HG02571 (cell line): ENCODE results near the gene STARD10.

Source experiments
- ATAC-seq: cut with Tn5 transposase; IDR thresholded peaks from one replicate; pipeline ENCODE4 v1.9.1; 2021; ENCODE audit warnings: mild to moderate bottlenecking, moderate library complexity; ENCODE audit not compliant: unreplicated experiment

The STARD10 gene

DNA sequence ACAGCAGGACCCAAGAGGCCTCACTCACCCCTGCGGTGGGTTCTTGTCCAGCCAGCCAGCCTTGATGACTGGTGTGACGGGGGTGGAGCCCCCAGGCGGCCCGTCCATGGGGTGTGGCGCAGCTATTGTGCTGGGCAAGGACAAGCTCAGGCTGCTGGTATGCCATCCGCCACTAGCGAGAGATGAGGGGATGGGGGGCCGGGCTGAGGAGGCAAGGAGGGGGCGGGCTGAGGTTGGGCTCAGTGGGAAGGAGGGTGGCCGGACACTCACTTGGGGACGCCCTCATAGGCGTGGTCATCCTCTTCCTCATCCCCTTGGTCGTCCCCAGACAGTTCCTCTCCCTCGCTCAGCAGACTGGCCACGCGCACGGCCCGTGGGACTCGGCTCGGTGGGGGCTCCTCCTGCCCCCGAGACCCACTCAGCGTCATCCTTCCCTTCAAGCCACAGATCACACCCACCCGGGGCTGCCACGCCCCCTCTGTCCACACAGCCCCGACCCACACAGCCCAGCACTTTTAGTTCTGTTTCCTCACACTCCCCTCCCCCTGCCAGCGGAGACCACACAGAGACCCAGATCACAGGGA, 81.6 kb downstream of the STARD10 start:
- no peak for ATAC-seq

DNA sequence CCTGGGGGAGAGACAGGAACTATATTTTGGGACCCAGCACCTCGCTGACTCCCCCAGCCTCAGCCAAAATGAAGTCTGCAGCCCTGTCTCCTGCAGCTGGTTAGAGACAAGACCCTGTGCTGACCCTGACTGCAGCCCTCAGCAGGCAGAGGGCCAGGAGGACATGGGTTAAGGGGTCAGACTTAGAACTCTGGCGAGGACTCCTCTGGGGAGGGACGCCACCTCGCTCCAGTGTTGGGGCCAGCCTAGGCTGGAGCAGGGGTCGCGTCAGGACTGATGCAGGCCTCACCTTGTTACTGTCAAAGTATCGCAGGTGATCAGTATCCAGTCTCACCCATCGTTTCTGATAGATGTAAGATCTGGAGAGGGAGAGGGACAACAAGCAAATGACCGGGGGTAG, 82.7 kb downstream of the STARD10 start:
- no peak for ATAC-seq

DNA sequence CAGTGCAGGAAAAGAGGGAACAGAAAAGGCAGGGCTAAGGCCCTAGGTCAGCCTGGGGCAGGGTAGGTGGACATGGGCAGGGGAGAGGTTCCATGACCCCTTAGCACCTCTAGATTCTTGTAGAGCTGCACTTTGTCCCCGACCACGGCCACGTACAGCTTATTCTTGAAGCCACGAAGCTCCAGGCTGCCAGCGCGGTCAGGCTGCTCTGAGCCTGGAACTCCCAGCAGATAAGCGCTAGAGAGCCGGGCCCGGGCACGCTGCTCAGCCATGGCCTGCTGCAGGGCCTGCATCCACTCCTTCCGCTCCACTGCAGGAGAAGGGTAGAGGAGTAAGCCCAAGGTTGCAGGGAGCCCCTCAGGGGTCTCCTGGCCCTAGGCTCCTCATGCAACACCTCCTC, 83.6 kb downstream of the STARD10 start:
- ATAC-seq = no peak

- ATAC-seq = no peak
Observed at GRCh38 chr11:72709478-72710238, 84.2 kb downstream of the STARD10 start.

GRCh38 chr11:72707032-72707431, 86.8 kb downstream of the STARD10 start:
- ATAC-seq = no peak

- ATAC-seq = no peak
Observed at GRCh38 chr11:72706579-72706978, 87.3 kb downstream of the STARD10 start.

- no peak for ATAC-seq
Observed at GRCh38 chr11:72705442-72706365, 88.1 kb downstream of the STARD10 start.

DNA sequence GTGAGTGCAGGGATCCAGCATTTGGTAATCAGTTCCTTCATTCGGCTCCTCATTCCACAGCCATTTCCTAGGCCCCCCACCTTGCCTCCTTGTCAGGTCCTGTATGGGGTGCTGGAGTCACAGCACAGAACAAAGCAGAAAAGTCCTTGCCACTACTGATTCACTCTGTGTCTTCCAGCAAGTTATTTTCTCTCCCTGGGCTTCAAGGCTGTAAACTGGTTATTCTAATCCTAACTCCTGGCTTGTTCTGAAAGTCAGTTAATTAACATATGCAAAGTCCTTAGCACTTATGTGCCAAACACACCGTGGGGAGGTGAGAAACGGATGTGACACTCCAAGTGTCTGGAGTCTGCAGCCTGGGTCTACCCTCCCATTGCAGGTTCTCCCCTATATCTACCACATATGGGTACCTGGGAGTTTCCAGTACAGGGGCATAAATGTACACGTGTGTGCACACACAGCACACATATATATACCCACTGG, 89.0 kb downstream of the STARD10 start:
- ATAC-seq = no peak
